Psoas muscle (tissue), 8 donors: ENCODE measurements around the gene AURKB. TPM values are rescaled to one million over a fixed set of nuclear protein-coding genes. Genes with fewer than 3 reads are reported as not detected.

Experiments used
- ATAC-seq, 4 donors: fragments of 200-7000 bp; cut with Tn5 transposase; one replicate each; pipeline ENCODE4 v1.9.1; 2020; ENCODE audit warnings: moderate library complexity in 3 of 4, mild to moderate bottlenecking in 2 of 4
- DNase-seq, 2 donors: peaks; one replicate each; pipeline ENCODE4 v3.0.0-alpha.2; 2020
- H3K27ac ChIP-seq: fragments of 200-600 bp; one replicate; pipeline ENCODE4 v1.8.0; 2022
- H3K27me3 ChIP-seq, 3 donors: fragments of 200-600 bp in 1 of 3; one replicate each; pipeline versions ENCODE4 v1.6.1 to v1.8.0; 2013 to 2022; ENCODE audit warnings: low read length in 2 of 3, mild to moderate bottlenecking in 2 of 3, moderate library complexity in 1 of 3; ENCODE audit not compliant: insufficient read depth in 3 of 3
- H3K36me3 ChIP-seq, 2 donors: fragments of 200-600 bp in 1 of 2; one replicate each; pipeline versions ENCODE4 v1.6.1 to v1.8.0; 2013 to 2022; ENCODE audit warnings: low read depth in 1 of 2, mild to moderate bottlenecking in 1 of 2, moderate library complexity in 1 of 2; ENCODE audit not compliant: insufficient read depth in 1 of 2
- H3K4me1 ChIP-seq: fragments of 200-600 bp; one replicate; pipeline ENCODE4 v1.8.0; 2022
- H3K4me3 ChIP-seq: fragments of 200-600 bp; one replicate; pipeline ENCODE4 v1.8.0; 2022; ENCODE audit warnings: mild to moderate bottlenecking
- H3K9me3 ChIP-seq: fragments of 200-600 bp; one replicate; pipeline ENCODE4 v1.8.0; 2022
- CTCF ChIP-seq: fragments of 200-600 bp; IDR thresholded peaks from one replicate; pipeline ENCODE4 v1.8.0; 2022; ENCODE audit warnings: antibody characterized with exemption
- WGBS, 3 donors: extraction: QIAGEN DNeasy Blood & Tissue Kit; methylation state at CpG; one replicate each; pipeline versions ENCODE4 v1.1.6 to v1.1.7; 2013; 5-methylcytosine and 5-hydroxymethylcytosine counted together
- intact Hi-C, 2 donors: fragments of 100-400 bp; cut with DNase I; formaldehyde crosslinking; loops; one replicate each; pipeline versions ENCODE4 v1.11.0 to v1.14.2; 2022
- polyA plus RNA-seq, 3 donors: library from polyadenylated mRNA; stranded (reverse); fragments of 200-250 nt; gene quantifications; one replicate each; pipeline ENCODE4 v1.2.3, GENCODE V29; 2013
- total RNA-seq, 4 donors: library from RNA; stranded (reverse); fragmentation: NEBNext Ultra II Directional in 2 of 4; extraction: Animal tissue kit (Norgen Biotek cat#: 25700) in 2 of 4; gene quantifications; one replicate each; pipeline versions ENCODE4 v1.2.1 to v1.2.4, GENCODE V29; 2021 to 2023
- donor health status: healthy with polysubstance abuse.
- donor health status: DM: no; HTN: no; CAD: no; lungs with moderate emphysema.
- donor health status: Bipolar disorder and iron deficiency.
- donor health status: healthy.
- donor health status: DM: yes; HTN: yes; CAD: no.
- donor health status: DM: no; HTN: no; CAD: no.
- donor health status: DM: no; HTN: no; CAD: no.
- donor health status: DM: yes; HTN: yes; CAD: no.

AURKB gene
- total and polyA plus RNA-seq, 7 donors: 0.39 to 1.1 TPM; not detected in 5

- TF ChIP-seq CTCF: no peak
- WGBS, 3 donors: 92 to 96% (median 93%) methylated on average over 12 of the region's 12 CpGs
Observed at GRCh38 chr17:8206536-8206935, 3.8 kb downstream of the AURKB start.

GRCh38 chr17:8204761-8205555 is 5.4 kb downstream of the AURKB start:
- H3K36me3 ChIP-seq: no peaks in the 10 kb centered on the region
- ATAC-seq (no peak), DNase-seq (no peak)
- no peak overlapping the region for H3K27ac ChIP-seq
- peaks cover 4% of the 10 kb centered on the region for H3K4me1 ChIP-seq
- H3K4me3 ChIP-seq: no peak overlapping the region
- no peaks in the 10 kb centered on the region for H3K9me3 ChIP-seq
- WGBS, 3 donors: 84 to 88% (median 86%) methylated on average over 19 of the region's 19 CpGs
- intact Hi-C loops: no loop called here
- TF ChIP-seq CTCF: no peak
- no peaks in the 10 kb centered on the region for H3K27me3 ChIP-seq

More at GRCh38 chr17:8206536-8206935, 3.8 kb downstream of the AURKB start:
- ATAC-seq (no peak), DNase-seq (no peak)
- Histone ChIP-seq H3K4me1 (peaks cover 8% of the 10 kb centered on the region), H3K4me3 (no peak overlapping the region), H3K27ac (no peak overlapping the region), H3K36me3 (no peaks in the 10 kb centered on the region), H3K9me3 (no peaks in the 10 kb centered on the region), H3K27me3 (no peaks in the 10 kb centered on the region)
- intact Hi-C loops: no loop called here

GRCh38 chr17:8192070-8192815 is 18.1 kb downstream of the AURKB start:
- Histone ChIP-seq H3K27me3 (no peaks in the 10 kb centered on the region), H3K9me3 (no peaks in the 10 kb centered on the region), H3K4me1 (peaks cover 22% of the 10 kb centered on the region), H3K4me3 (peak overlapping the region; percentile 63), H3K36me3 (no peaks in the 10 kb centered on the region), H3K27ac (peak overlapping the region; percentile 83)
- intact Hi-C loops: no loop called here
- DNase-seq: peak; percentile 75 to 85
- ATAC-seq: peak; percentile 55 to 69 (median 62)
- TF ChIP-seq CTCF: no peak
- 9 to 13% (median 10%) methylated on average over 12 of the region's 12 CpGs for WGBS, 3 donors

- Histone ChIP-seq H3K4me3 (peak overlapping the region; percentile 93), H3K27me3 (no peaks in the 10 kb centered on the region), H3K36me3 (no peaks in the 10 kb centered on the region), H3K4me1 (peaks cover 22% of the 10 kb centered on the region), H3K27ac (peak overlapping the region; percentile 96), H3K9me3 (no peaks in the 10 kb centered on the region)
- DNase-seq (no peak), ATAC-seq (no peak)
- intact Hi-C loops: loop anchor here in 1 of 2 donors (2.0 kb wide), 1 partner anchor 58 kb away; the partner anchor contains the start of genes CTC1 and PFAS
- WGBS, 3 donors: 41 to 44% (median 42%) methylated on average over 6 of the region's 6 CpGs
- no peak for TF ChIP-seq CTCF
Observed at GRCh38 chr17:8190506-8190905, 19.9 kb downstream of the AURKB start.
